Subcutaneous abdominal adipose tissue (tissue), 5 donors: ENCODE measurements around the gene ENOX2.

Experiments used
- H3K27ac ChIP-seq: one replicate; pipeline ENCODE4 v1.7.0; 2013; ENCODE audit warnings: low read depth, mild to moderate bottlenecking, inconsistent platforms, low read length, moderate library complexity
- H3K27me3 ChIP-seq, 5 donors: one replicate each; pipeline ENCODE4 v1.7.0; 2013; ENCODE audit warnings: low read length in 5 of 5, inconsistent platforms in 1 of 5; ENCODE audit not compliant: control insufficient read depth in 5 of 5, insufficient read depth in 4 of 5
- H3K36me3 ChIP-seq, 5 donors: one replicate each; pipeline ENCODE4 v1.7.0; 2013; ENCODE audit warnings: low read length in 5 of 5; ENCODE audit not compliant: control insufficient read depth in 5 of 5, insufficient read depth in 5 of 5
- H3K4me1 ChIP-seq, 5 donors: one replicate each; pipeline ENCODE4 v1.7.0; 2013; ENCODE audit warnings: low read length in 5 of 5, mild to moderate bottlenecking in 3 of 5, moderate library complexity in 1 of 5; ENCODE audit not compliant: control insufficient read depth in 5 of 5, insufficient read depth in 5 of 5
- H3K4me3 ChIP-seq, 5 donors: one replicate each; pipeline ENCODE4 v1.7.0; 2013; ENCODE audit warnings: low read length in 5 of 5, low read depth in 1 of 5
- H3K9ac ChIP-seq, 5 donors: one replicate each; pipeline ENCODE4 v1.7.0; 2013; ENCODE audit warnings: low read length in 5 of 5, mild to moderate bottlenecking in 4 of 5, moderate library complexity in 3 of 5
- H3K9me3 ChIP-seq, 5 donors: one replicate each; pipeline ENCODE4 v1.7.0; 2013; ENCODE audit warnings: low read length in 5 of 5; ENCODE audit not compliant: control insufficient read depth in 5 of 5
- donor health status: healthy.
- donor health status: healthy.
- donor health status: healthy.
- donor health status: healthy.
- donor health status: healthy.

ENOX2 gene

DNA sequence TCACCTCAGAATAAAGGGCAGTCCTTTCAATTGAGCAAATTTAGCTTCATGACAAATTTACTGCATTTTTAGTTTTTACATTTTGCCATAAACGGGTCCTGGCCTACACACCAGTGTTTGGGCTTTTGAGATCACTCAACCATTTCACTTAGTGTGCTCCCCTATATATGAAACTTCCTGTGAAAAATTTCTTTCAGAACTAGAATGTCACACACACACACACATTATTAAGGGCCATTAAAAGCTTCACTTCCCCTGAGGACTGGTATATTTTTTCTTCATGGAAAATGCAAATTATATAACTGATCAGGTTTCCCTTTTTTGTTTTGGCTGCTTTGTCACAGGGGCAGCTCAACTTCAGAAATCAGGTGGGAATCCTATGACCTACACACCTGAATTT is 206.5 kb downstream of the ENOX2 start:
- peaks cover 0 to 7% (median 0%) of the 10 kb centered on the region in 5 donors for H3K36me3 ChIP-seq
- peaks cover 0 to 2% (median 0%) of the 10 kb centered on the region in 5 donors for H3K9me3 ChIP-seq
- H3K27ac ChIP-seq, result no peak overlapping the region
- no peaks in the 10 kb centered on the region for H3K27me3 ChIP-seq
- H3K4me3 ChIP-seq, result no peak overlapping the region
- no peak overlapping the region for H3K9ac ChIP-seq
- H3K4me1 ChIP-seq, result no peaks in the 10 kb centered on the region

DNA sequence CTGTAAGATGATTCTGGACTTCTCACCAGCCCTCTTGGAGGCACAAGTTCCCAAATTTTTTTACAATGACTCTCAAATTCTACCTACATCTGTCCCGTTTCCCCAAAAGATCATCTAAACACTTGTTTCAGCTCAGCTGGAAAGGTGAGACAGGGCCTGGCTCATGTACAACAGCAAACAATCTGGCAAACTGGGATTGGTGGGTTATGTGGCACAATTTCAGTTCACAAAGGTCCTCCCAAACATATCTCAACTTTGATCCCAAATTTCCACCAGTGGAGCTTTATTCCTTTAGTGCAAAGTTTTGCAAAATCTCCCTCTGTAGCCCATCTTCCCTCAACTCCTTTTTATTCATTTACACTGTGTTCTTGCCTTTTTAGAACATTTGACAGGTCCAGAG is 207.1 kb downstream of the ENOX2 start:
- Histone ChIP-seq H3K9me3 (peaks cover 0 to 2% (median 0%) of the 10 kb centered on the region in 5 donors), H3K27me3 (no peaks in the 10 kb centered on the region), H3K4me1 (no peaks in the 10 kb centered on the region), H3K4me3 (no peak overlapping the region), H3K36me3 (peaks cover 0 to 7% (median 0%) of the 10 kb centered on the region in 5 donors), H3K27ac (no peak overlapping the region), H3K9ac (no peak overlapping the region)

DNA sequence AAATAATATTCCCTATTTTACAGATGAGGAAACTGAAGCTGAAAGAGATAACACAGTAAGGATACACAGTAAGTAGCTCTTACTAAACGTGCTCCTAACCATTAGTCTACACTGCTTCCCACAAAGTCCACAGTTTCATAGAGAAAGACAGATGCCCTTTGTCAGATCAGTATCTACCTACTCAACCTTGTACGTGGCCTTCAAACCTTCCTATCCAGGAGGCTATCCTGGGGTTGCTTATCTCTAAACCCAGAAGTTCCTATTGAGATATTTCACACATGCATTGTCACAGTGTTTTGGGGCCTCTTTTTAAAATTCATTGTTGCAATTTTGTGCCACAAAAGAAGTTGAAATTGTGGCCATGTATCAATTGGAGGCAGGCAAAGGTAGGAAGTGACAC is 208.0 kb downstream of the ENOX2 start:
- H3K9me3 ChIP-seq, result peaks cover 0 to 2% (median 0%) of the 10 kb centered on the region in 5 donors
- peaks cover 0 to 7% (median 0%) of the 10 kb centered on the region in 5 donors for H3K36me3 ChIP-seq
- no peak overlapping the region for H3K27ac ChIP-seq
- H3K4me3 ChIP-seq, result no peak overlapping the region
- no peaks in the 10 kb centered on the region for H3K27me3 ChIP-seq
- no peak overlapping the region for H3K9ac ChIP-seq
- H3K4me1 ChIP-seq, result no peaks in the 10 kb centered on the region

DNA sequence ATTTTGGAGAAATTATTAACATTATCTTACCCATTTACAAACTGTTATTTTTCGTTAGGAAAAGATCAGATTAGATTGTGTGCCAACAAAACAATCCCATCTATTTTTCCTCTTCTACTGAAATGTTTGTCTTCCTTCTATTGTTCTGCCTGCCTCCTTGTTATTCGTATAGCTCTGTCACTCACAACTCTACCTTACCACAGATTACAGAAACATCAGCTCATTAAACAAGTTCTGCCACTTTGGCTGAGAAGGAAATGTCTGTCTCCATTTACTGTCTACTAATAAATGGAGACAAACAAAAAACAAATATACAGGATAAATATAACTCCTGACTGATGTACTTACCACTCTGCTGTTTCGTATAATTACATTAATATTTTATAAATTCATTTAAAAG is 211.4 kb downstream of the ENOX2 start:
- no peaks in the 10 kb centered on the region for H3K27me3 ChIP-seq
- H3K27ac ChIP-seq, result no peak overlapping the region
- peaks cover 5 to 10% (median 8%) of the 10 kb centered on the region in 5 donors for H3K36me3 ChIP-seq
- H3K4me1 ChIP-seq, result no peaks in the 10 kb centered on the region
- H3K9me3 ChIP-seq, result peaks cover 0 to 2% (median 0%) of the 10 kb centered on the region in 5 donors
- no peak overlapping the region for H3K4me3 ChIP-seq
- no peak overlapping the region for H3K9ac ChIP-seq

DNA sequence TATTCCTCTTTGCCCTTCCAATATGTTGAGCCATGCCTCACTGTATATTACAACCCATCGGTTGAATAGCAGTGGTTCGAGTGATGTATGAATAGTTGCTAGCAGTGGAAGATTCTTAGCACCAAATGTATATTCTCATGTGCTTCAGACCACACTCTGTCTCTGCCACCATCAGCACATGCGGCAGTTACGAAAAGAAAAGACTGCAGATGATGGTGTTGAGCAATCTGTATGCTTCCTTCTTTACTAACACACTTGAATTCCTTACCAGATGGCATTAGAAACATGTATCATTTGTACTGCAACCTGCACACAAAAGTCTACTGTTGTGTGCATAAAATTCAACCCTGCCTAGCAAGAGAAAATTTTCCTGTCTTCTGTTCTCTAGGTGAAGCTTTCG is 214.6 kb downstream of the ENOX2 start:
- H3K4me3 ChIP-seq, result no peak overlapping the region
- no peak overlapping the region for H3K27ac ChIP-seq
- peaks cover 5 to 16% (median 8%) of the 10 kb centered on the region in 5 donors for H3K36me3 ChIP-seq
- no peak overlapping the region for H3K9ac ChIP-seq
- no peaks in the 10 kb centered on the region for H3K9me3 ChIP-seq
- no peaks in the 10 kb centered on the region for H3K27me3 ChIP-seq
- H3K4me1 ChIP-seq, result no peaks in the 10 kb centered on the region

DNA sequence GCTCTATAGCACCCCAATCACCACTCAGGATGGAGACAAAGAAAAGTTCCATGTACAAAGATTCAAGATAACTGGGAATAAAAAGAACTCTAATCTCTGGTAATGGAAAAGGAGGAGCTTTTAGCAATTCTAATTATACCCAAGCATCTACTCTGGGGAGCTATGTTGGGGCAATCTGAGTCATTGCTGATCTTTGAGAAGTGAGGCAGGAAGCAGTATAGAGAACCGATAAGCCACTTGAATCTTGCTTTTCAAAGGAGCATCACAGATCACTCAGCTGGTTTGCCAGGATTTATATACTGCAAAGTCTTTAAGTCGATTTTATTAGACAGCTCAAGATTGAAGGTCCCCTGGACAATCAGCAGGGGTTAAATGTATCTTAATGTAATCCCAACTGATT is 220.0 kb downstream of the ENOX2 start:
- no peak overlapping the region for H3K4me3 ChIP-seq
- no peak overlapping the region for H3K9ac ChIP-seq
- H3K36me3 ChIP-seq, result peaks cover 6 to 16% (median 11%) of the 10 kb centered on the region in 5 donors
- no peak overlapping the region for H3K27ac ChIP-seq
- no peaks in the 10 kb centered on the region for H3K9me3 ChIP-seq
- no peaks in the 10 kb centered on the region for H3K27me3 ChIP-seq
- no peaks in the 10 kb centered on the region for H3K4me1 ChIP-seq

DNA sequence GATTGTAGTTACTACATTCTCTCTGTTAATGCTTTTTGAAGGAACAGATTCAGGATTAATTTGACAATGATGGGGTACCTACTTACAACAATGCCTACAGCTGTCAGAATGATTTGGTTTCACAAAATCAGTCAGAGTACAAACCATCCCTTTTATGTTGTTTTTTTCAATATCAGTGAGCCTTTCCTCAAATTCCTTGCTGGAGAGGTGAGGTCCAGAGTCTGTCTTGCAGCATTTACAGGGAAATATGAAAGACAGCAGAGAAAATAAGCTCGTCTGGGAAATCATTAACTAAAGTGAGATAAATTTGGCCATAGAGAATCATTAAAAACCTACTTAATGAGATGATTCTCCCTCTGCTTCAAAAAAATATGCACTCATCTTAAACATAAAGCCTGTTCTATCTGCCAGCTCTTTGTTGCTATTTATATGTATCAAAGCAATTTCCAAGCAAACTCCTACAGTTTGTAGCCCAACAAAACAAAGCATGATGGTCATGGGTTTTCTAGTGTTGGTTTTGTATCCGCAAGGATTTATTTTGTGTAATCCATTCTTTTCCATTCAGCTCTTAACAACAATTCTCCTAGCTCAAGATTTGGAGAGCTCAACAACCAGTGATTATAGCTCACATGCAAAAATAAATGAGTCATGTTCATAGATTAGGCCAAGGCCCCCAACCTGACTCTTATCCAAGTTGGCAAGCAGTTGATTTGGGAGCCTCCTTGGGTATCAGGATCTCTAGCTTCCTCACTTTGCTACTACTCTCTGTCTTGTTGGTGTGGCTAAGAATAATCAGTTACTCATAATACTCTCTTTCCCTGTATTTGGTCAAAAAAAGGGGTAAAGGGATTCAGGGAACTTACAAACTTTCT is 222.6 kb downstream of the ENOX2 start:
- no peak overlapping the region for H3K4me3 ChIP-seq
- H3K36me3 ChIP-seq, result peaks cover 2 to 8% (median 6%) of the 10 kb centered on the region in 5 donors
- H3K27me3 ChIP-seq, result no peaks in the 10 kb centered on the region
- no peak overlapping the region for H3K27ac ChIP-seq
- H3K9ac ChIP-seq, result no peak overlapping the region
- no peaks in the 10 kb centered on the region for H3K9me3 ChIP-seq
- no peaks in the 10 kb centered on the region for H3K4me1 ChIP-seq

DNA sequence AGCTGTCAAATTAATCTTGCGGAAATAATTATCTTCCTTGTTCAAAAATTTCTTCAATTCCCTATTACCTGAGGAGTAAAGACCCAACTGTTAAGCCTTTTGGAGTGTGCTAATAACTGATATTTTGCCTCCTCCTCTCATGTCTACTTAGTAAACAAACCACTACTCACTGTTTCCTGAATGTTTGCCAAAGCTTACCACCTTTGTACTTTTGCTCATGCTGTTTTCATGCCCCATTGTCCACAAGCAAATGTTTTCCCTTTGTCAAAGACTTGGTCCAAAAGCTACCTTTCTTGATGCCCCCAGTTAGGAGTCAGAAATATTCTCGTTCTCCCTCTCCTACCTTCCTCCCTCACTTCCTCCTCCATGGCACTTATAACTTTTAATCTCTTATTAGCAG is 226.1 kb downstream of the ENOX2 start:
- Histone ChIP-seq H3K4me1 (no peaks in the 10 kb centered on the region), H3K9me3 (peaks cover 0 to 7% (median 4%) of the 10 kb centered on the region in 5 donors), H3K27me3 (no peaks in the 10 kb centered on the region), H3K9ac (no peak overlapping the region), H3K4me3 (no peak overlapping the region), H3K36me3 (peaks cover 3 to 14% (median 9%) of the 10 kb centered on the region in 5 donors), H3K27ac (no peak overlapping the region)

DNA sequence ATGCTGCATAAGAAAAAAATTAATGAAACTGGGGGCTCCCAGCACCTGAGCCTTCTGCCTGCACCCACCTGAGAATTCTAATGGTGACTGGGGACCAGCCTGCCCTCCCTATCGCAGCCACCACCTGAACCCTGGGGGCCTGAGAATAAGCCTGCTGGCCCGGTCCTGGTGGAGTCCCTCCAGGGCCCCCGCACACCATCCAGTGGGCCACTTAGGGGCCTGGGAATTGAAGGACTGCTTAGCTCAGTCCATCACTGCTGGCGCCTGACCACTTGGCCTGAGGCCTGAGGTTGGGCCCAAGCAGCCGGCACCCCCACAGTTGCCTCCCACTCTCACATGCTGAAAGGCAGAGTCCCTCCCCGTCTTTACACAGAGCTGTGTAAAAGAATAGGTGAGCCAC is 230.8 kb downstream of the ENOX2 start:
- Histone ChIP-seq H3K36me3 (peaks cover 1 to 23% (median 9%) of the 10 kb centered on the region in 5 donors), H3K9ac (no peak overlapping the region), H3K4me3 (no peak overlapping the region), H3K4me1 (no peaks in the 10 kb centered on the region), H3K9me3 (peaks cover 0 to 7% (median 4%) of the 10 kb centered on the region in 5 donors), H3K27me3 (no peaks in the 10 kb centered on the region), H3K27ac (no peak overlapping the region)

DNA sequence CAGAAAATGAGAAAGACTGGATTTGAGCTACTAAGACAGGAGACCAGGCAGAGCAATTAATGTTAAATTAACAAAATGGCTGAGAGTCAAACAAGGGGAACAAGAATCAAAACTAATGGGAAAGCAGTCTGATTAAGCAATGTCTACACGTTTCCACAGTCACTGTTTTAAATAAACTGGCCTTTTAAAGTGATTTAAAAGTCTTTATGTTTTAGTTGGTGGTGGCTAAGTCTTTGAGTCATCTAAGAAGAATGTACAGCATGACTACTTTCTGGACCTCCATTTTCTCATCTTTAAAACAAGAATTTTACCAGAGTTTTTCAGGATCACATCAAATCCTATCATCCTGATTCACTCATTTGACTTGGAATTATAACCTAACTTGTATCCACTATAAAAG is 233.8 kb downstream of the ENOX2 start:
- no peaks in the 10 kb centered on the region for H3K4me1 ChIP-seq
- no peak overlapping the region for H3K4me3 ChIP-seq
- H3K27me3 ChIP-seq, result no peaks in the 10 kb centered on the region
- peaks cover 0 to 7% (median 4%) of the 10 kb centered on the region in 5 donors for H3K9me3 ChIP-seq
- H3K9ac ChIP-seq, result no peak overlapping the region
- H3K27ac ChIP-seq, result no peak overlapping the region
- peaks cover 5 to 39% (median 13%) of the 10 kb centered on the region in 5 donors for H3K36me3 ChIP-seq
